GF-D8 (cell line): Measurements from ENCODE around the gene UCHL1.
"Not testable (repeated sequence)": the region's sequence is repeated elsewhere in the genome, so short reads cannot be mapped to it uniquely, and the experiment has no call there.

ENCODE experiments used
- DNase-seq: peaks from one replicate; lab custom pipeline; 2025; lab: John Stamatoyannopoulos, UW

Gene UCHL1

GRCh38 chr4:41290479-41290878, 33.8 kb downstream of the UCHL1 start:
- DNase-seq = no peak

- DNase-seq = no peak
These were observed 37.8 kb downstream of the UCHL1 start for GRCh38 chr4:41294445-41295062.

- DNase-seq = no peak
These were observed 40.3 kb downstream of the UCHL1 start for GRCh38 chr4:41296995-41297394.

GRCh38 chr4:41297832-41298231, 41.1 kb downstream of the UCHL1 start:
- no peak for DNase-seq

- no peak for DNase-seq
These were observed 42.8 kb downstream of the UCHL1 start for GRCh38 chr4:41299486-41299885.

- no peak for DNase-seq
These were observed 44.4 kb downstream of the UCHL1 start for GRCh38 chr4:41301137-41301536.

- DNase-seq = no peak
These were observed 46.8 kb downstream of the UCHL1 start for GRCh38 chr4:41303372-41304118.

- no peak for DNase-seq
These were observed 47.5 kb downstream of the UCHL1 start for GRCh38 chr4:41304221-41304620.

GRCh38 chr4:41305476-41305875, 48.7 kb downstream of the UCHL1 start:
- no peak for DNase-seq

- no peak for DNase-seq
These were observed 50.9 kb downstream of the UCHL1 start for GRCh38 chr4:41307638-41308037.

- no peak for DNase-seq
These were observed 51.7 kb downstream of the UCHL1 start for GRCh38 chr4:41308398-41308797.

GRCh38 chr4:41315426-41315825, 58.7 kb downstream of the UCHL1 start:
- not testable (repeated sequence) for DNase-seq

- DNase-seq = no peak
These were observed 59.1 kb downstream of the UCHL1 start for GRCh38 chr4:41315862-41316261.
